GM21528 (cell line): ENCODE results near the gene ATP1B1.
A peak's percentile ranks its signal among the peaks of the same experiment; 100 is the strongest.

Experiments used
- ATAC-seq: cut with Tn5 transposase; IDR thresholded peaks from one replicate; pipeline ENCODE4 v1.9.1; 2021; ENCODE audit warnings: mild to moderate bottlenecking, moderate library complexity; ENCODE audit not compliant: unreplicated experiment, low FRiP score

ATP1B1 gene

DNA sequence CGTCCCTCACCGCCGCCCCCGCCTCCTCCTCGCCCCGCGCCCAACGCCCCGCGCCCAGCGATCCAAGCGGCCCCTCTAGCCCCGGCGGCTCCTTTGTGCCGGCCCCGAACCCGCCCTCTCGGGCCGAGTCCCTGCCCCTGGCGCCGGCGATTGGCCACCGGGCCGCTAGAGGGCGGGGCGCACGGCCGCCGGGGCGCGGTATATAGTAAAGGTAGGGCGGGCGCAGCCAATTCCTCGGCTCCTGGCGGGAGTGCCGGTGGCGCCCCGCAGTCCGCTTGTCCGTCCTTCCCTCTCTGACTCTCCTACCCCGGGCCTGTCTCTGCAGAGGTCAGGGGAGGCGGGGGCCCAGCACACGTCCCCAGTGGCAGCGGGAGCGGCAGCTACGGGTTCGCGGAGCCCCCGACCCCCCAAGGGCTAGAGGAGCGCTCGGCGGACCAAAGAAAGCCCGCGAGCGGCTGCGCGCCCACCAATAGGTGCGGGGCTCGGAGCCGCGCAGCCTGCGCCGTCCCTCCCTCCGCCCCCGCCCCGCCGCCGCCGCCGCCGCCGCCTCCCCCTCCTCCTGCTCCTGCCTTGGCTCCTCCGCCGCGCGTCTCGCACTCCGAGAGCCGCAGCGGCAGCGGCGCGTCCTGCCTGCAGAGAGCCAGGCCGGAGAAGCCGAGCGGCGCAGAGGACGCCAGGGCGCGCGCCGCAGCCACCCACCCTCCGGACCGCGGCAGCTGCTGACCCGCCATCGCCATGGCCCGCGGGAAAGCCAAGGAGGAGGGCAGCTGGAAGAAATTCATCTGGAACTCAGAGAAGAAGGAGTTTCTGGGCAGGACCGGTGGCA is at the start of gene ATP1B1:
Gene ATP1B1 (plus strand): TSS at position 596 of the 826 bp plus-strand sequence. CDS start 140 bp downstream, at position 736.
- ATAC-seq, result peak; percentile 93

DNA sequence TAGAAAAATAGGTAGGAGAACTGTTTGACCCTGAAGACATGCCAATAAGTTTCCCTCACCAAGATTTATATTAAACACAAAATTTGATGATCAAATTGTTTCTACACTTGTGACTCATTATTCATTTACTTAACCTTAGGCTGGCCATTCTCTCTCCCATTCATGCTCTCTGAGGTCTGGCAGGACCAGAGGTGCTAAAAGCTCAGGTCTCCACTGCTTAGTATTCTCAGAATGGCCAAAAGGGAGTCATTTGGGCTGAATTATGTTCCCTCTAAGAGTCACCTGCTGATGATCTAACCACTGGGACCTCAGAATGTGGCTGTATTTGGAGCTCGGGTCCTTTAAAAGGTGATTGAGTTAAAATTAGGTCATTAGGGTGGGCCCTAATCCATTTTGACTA is 47.1 kb upstream of the ATP1B1 start:
- ATAC-seq, result no peak

DNA sequence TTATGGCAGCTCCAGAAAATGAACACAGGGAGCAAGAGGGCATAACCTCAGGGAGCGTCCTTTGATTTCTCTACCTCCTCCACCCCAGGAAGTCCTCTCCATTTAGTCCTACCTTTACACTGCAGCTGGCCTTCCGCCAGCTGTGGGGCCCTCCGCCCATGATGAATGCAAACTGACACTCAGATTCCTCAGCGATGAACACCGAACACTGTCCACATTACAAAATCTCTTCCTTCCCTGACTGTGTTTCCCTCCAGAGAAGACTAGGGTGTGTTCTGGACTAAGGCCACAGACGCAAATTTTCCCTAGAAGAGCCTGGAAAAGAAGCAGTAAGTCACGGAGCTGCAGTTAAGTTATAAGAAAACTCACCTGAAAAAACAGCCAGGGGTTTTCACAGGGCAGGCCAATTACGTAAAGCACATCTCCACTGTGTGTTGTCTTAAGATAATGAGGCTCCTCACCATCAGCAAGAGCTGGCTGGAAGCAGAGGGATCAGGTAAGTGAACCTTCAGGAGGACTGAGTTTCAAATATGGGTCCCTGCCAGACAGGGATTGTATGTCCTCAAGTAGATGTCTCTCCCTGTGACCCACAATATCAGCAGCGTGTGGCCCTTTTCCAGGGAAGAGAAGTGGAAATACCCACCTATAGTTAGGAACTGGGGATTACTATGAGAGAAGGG is 46.3 kb upstream of the ATP1B1 start:
- no peak for ATAC-seq

DNA sequence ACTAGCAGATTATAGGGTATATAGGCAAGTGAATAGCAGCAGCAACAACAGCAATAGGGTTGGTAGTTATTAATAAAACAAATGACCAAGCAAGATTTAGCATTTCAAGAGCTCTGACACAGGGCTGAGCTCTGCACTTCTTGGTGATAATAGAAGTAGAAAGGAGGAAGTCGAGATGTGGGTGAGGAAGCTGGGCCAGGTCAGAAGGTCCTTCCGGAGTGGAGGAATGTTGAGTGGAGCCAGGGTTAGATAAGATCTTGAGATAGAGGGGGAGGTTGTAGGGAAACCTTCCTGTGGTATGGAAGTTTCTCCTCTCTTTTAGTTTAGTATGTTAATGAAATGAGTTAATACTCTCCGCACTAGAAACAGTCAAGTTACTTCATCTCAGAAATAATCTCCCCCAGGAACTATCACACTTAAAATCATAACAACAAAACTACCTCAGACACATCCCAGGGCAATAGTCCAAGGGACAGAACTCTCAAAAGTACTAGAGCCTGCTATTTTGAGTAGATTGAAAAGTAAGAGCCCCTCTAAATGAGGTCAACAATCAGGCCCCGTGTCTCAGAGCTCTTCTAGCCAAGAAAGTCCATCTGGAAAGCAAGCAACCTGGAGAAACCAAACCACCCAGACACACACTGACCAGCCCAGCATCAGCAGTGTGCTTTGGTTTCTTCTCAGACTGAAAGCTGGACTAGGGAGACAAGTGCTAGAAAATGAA is 45.4 kb upstream of the ATP1B1 start:
- no peak for ATAC-seq

DNA sequence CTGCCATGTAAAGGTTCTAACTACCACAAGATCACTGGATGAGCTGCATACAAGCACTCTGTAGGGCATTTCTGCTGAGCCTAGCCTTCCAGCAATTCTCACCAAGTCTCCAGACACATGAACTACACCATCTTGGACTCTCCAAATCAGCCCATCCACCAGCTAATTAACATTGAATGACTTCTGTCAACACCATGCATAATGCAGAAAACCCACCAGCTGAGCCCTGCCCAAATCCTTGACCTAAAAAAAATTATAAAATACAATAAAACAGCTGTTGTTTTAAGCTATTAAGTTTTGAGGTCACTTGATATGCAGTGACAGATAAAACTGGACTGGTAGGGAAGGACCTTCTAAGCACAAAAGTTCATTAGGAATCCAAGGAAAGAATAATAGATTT is 44.3 kb upstream of the ATP1B1 start:
- no peak for ATAC-seq

DNA sequence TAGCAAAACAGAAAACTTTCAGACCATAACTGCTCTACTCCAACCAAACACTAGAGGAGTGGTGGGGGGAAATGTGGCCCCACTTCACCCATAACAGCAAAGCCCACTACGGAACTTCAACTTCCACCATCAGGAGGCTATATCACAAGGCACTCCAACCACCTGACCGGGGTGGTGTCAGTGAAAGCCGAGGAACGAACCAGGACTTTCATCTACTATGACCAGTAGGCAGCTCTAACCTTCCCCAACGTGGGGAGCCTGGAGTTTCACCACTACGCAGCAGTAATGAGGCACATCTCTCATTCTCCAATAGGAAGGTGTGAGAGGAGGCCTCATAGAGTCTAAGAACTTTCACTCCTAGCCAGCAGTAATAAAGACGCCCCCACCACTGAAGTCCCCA is 42.4 kb upstream of the ATP1B1 start:
- ATAC-seq, result no peak

DNA sequence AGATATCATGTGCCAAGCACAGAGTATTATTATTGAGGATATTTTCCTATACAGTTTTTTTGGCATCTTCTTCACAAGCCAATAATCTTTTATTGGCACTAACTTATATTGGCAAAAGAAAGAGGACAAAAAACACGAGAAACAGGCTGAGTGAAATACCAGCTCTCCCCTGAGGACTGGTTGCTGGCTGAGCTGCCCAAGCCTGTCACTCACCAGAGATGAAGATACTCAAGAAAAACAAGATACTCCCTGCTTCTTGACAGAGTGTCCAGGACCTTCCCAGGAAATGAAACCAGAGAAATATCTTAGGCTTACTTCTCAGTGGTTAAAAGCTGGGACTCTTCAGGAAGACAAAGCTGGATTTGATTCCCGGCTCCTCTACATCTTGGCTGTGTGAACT is 35.9 kb upstream of the ATP1B1 start:
- ATAC-seq, result no peak

DNA sequence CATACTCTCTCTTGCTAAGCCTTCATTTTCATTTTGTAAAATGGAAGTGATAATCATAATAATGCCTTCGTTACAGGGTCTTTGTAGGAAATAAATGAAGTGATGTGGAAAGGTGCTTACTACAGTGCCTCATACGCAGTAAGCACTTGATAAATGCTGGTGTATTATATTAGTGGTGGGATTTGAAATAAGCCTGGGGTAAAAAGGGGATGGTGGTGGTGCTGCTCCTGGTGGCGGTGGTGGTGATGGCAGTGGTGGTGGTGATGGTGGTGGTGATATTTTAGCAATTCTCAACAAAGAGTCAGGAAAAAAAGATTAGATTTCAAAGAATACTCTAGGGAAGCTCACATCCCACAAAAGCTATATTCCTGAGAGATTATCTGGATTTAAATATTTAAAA is 35.5 kb upstream of the ATP1B1 start:
- ATAC-seq, result no peak

DNA sequence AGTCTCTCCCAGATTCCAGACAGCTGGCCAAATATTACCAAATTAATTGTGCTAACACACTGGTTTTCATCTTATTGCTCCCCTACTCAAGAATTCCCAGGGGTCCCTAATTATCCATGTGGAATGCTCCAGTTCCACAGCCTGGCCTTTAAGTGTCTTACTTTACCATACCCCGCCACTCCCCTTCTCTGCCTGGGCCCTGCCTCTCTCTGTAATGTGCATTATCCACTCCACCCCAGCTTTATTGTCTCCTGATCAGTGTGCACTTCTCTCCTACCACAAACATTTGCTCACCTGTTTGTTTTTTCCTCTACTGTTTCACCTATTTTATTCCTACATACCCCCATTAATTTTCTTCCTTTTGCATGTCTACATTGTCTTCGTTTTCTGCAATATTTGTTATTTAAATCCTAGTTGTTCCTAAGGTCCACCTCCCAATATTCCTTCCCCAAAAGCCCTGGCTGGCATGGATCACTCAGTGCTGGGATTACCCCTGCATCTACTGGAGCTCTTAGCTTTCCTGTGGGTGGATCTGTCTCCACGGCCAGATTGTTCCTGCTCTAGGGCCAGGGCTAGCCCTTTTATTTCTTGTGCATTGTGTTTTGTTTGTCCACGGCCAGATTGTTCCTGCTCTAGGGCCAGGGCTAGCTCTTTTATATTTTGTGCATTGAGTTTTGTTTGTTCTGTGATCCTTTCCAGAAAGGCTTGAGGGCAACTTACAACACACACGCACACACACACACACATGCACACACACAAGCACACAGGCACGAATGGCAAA is 33.4 kb upstream of the ATP1B1 start:
- no peak for ATAC-seq

DNA sequence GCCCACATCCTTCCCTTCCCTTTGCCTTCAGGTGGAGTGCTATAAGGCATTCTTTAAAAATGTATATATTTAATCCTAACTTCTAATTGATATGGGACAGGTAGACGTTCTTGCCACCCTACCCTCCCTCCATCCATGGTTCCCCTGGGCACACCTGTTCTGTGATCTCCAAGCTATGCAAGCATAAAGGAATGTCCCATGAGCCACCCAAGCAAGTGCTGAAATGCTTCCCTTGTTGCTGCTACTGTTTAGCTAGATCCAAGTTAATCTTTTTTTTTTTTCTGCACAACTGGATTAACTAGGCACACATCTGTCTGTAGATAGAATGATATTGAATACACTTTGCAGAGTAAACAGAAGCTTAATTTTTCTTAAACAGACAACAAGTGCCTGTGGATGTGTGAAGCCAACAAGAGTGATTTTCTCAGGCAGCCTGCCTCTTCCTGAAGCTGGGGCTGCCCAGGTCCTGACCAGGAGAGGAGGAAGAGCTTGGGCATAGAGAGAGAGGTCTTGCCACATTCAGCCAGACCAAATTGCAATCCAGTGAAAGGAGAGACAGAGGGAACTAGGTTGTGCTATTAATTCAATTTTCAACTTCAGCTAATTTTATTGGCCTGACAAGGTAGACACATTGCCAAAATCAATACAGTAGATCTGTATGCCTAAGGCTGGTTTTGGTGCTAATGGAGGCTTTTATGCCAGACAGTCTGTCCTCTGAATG is 28.2 kb upstream of the ATP1B1 start:
- ATAC-seq, result no peak

DNA sequence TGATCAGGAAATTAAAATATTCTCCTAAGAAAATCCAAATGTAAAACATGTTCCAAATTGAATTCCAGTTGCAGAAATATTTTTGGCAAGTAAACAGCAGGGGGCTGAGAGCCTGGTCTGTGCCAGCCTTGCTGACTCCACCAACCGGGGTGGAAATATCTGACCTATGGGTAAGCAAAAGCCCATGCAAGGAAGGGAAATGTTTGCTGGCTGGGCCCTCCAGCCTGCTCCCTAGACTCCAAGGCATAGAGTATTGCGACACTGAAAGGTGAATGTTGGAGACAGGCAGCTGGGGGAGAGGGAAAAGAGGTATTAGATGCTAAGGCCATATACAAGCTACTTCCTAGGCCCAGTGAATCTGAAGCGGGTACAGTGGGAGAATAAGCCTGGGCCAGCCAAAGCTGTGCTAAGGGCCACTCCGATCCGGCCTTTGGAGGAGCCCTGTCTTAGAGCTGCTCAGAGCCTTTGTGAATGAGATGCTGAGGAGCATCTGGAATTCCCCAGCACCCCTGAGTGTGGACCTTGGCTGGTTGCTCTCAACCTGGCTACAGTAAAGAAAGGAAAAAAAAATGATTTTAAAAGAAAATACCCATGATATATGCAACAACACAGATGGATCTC is 24.9 kb upstream of the ATP1B1 start:
- ATAC-seq, result no peak

DNA sequence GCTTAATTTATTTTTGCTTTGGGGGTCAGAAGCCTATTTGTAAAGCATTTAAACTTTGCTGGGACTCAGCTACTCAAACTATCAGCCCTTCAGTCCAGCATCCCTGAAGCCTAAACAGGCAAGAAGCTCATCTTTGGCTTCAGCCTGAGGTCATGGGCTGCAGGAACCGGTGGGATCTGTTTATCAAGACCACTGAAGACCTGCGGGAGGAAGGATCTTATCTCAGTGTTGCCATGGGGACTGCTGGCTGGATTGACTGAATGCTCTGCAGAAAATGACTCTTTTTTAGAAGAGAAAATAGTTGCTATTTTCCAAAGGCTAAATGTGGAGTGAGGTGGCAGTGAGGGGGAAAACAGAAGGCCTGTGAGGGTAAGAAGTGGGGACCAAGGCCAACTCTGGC is 20.6 kb upstream of the ATP1B1 start:
- ATAC-seq, result no peak

DNA sequence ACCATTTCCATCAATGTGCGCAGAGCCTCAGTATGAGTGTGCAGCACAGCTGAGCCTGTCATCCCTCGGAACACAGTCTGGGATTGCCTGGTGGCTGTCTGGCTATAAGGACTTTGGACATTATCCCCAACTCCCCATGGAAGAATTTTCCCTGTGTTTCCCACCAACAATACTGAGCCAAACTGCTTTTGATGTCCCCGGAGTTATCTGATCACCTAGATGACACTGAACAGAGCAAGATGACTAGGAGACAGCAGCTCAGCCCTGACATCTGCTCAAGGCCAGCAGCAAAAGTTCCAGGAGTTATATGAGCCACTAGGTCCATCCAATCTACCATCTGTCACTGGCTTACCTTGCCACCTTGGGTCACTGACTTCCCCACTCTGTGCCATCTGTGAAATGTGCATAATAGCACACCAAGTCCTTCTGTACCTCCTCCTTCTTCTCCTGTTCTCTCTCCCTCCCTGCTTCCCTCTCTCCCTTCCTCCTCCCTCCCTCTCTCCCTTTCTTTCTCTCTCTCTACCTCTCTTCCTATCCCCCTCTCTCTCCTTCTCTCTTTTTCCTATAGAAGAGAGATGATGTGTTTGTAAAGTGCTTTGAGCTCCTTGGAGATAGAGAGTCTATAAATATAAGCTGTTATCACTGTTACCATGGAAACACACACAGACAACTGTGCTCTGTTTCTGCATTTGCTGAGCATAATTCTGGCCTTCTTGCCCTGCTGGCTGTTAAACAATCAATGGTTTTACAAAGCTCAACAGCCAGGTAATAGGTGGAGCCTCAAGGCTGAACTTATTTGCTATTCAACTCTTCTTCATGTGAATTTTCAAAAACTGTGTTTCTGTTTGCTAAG is 19.7 kb upstream of the ATP1B1 start:
- no peak for ATAC-seq

DNA sequence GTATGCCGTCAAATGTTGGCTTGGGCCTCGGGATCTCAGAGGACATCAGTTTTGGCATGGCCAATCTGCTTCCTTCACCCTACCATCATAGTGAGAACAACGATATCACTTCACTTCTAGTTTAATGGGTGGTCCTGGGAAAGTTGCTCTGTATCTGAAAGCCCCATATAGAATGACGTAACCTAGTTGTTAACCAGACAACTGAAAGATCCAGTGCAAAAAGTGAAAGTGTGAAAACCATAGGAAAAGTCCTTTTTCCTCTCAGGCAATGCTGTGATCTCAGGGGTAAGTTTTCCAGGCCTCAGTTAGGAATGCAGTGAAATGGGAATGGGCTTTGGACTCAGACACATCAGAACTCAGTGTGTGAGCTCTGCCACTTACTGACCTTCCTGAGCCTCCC is 18.6 kb upstream of the ATP1B1 start:
- ATAC-seq, result no peak

DNA sequence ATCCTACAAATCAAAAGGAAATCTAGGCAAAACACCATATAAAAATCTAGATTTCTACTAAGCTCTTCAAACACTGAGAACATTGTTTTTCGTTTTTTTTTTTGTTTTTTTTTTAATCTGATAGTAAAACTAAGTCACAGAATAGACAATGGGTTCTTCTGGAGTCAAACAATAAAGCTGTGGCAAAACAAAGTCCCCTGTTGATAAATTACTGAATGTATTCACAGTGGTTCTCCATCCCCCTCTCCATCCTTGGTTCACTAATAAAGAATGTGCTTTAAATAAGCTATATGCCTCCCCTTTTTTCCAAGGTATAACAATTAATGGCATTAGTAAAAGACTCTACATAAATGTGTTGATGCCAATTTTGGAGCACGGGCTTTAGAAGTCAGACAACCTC is 16.7 kb upstream of the ATP1B1 start:
- no peak for ATAC-seq

DNA sequence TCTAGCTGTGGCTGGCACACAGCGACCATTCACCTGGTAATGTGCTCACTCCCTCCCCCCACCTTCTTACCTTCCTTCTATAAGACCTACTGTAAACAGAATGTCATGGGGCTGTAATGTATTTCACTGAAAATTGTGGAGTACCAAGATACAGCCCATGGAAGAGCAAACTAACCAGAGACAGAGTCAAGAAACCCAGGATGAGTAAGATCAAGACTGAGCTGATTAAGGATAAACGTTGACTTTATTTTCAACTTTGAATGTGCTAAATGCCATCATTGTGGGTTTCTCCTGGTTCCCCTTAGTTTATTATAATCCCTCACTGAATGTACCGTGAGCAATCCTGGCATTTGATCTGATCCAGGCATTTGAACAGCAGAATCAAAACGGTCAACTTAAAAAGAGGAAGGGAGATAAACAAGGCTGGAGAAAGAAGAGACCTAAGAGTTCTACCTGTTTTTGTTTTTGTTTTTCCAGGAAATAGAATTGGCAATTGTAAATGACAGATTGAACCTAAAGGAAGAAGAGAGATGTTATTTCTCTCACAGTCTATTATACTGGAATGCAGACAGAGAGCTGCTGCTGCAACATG is 16.1 kb upstream of the ATP1B1 start:
- no peak for ATAC-seq

DNA sequence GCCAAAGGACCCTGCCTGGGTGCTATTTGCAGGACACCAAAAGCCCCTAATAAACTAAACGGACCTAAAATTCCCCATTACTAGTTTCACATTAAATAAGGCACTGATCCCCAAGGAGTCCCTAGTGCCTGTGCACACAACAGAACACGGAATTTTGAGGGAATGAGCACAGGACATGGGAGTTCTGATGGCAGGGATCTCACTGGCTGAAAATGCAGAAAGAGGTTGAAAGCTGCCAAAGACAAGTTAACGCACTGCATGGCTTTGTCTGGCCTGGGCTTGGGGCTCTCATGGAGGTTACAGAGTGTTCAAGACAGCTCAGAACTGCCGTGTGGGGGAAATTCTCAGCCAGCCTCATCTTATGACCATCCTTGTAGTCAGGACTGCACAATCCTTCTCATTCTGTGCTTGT is 15.6 kb upstream of the ATP1B1 start:
- ATAC-seq, result peak; percentile 49

DNA sequence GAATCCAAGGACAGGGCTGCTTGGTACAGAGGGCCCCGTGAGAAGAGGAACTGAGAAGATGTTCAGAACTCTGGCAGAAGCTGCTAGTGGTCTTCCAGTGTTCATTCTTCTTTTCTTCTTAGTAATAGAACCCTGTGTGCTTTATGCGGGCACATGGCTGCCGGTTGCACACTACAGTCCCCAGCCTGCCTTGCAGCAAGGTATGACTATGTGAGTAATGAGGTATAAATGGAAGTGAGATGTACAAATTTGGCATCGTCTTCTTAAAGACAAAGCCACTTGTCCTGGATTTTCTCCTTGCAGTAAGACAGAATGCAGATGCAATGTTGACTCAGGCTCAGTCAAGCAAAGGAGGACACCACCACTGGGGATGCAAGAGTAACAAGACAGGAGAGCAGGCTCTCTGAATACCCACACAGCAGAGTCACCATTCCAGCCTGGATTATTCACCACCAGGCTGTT is 15.0 kb upstream of the ATP1B1 start:
- ATAC-seq, result peak; percentile 73
